GM19238 (cell line): ENCODE data around the gene FUT8.

ENCODE experiments used
- DNase-seq: peaks from one replicate; pipeline ENCODE4 v3.0.0; 2011; ENCODE audit warnings: low spot score; ENCODE audit not compliant: insufficient read length

The FUT8 gene

DNA sequence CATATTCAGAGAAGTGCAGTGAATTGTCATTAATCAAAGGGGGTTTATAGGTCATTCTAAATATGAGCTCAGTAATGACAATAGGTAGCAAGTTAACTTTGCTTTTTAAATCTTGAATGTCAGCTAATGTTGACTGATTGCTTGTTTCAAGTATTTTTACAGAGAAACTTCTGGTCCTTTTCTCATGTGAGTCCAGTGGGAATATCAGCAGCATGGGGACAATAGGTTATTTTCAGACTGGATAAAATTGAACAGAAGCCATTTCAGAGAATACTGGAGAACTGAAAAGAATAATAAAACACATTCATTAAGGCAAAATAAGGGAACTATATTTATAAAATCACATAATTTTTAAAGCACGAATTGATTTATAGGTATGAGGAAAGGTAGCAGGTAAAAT, 78.7 kb downstream of the FUT8 start:
- no peak for DNase-seq

DNA sequence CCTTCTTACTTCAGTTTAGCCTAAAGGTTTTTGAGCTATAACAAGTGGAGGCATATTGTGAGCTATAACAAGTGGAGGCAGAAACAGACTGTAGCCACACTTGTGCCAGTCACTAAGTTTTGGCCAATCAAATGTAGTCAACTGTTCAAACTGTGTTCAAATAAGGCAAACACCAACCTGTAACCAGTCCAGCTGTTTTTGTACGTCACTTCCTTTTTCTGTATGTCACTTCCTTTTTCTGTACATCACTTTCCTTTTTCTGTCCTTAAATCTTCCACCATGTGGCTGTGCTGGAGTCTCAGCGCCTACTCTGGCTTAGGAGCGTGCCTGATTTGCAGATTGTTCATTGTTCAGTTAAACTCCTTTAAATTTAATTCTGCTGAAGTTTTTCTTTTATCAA, 79.7 kb downstream of the FUT8 start:
- no peak for DNase-seq

DNA sequence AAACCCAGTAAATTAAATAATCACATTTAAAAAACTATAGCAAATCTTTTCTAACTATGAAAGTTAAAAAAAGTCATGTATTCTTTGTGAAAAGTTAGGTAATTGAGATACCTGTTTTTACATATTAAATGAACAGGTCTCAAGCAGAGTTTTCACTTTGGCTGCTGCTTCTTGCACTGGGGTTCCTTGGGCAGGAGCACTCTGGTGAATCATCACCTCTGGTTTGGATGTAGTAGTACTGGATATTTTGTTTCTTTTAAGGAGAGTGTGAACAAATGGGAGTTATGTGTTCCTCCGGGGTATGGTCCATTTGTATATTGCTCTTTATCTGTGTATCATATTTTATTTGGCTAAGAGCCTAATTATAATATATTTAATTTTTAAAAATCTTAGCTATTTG, 82.7 kb downstream of the FUT8 start:
- no peak for DNase-seq

DNA sequence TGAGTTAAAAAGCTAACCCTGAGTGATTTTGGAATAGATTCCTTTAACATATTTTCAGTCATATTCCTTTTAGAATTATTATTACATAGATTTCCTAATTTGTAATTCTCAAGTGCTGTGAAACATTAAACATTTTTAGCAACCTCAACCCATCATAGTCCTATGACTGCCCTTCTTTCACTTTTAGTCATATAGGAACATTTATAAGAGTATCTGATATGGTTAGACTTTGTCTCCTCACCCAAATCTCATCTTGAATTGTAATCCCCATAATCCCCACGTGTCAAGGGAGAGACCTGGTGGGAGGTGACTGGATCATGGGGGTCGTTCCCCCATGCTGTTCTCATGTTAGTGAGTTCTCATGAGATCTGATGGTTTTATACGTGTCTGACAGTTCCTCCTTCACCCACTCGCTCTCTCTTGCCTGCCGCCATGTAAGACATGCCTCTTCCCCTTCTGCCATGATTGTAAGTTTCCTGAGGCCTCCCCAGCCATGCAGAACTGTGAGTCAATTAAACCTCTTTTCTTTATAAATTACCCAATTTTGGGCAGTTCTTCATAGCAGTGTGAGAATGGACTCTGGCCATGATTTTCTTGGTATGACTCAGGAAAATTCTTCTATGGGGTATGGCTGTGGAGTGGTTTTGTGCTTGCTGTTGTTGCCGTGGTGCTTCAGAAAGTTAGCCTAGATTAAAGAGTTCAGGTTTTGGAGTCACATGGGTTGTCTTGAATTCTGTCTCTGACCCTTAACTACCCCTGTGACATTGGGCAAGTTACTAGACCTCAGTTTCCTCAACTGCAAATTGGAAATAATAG, 83.9 kb downstream of the FUT8 start:
- DNase-seq, result no peak

DNA sequence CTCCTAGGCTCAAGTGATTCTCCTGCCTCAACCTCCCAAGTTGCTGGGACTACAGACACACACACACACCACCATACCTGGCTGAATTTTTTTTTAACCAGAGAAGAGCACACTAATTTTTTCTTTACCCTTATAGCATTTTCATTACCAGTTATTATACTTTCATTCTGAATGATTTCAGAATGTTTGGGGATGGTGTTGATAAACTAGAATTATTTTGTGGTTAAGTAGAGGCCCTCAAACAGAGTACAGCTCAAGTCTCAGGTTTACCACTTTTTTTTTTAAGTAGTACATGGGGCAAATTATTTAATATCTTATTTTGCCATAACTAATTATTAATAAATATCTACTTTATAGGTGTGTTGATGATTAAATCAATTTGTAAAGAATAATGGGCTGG, 86.6 kb downstream of the FUT8 start:
- DNase-seq, result no peak

DNA sequence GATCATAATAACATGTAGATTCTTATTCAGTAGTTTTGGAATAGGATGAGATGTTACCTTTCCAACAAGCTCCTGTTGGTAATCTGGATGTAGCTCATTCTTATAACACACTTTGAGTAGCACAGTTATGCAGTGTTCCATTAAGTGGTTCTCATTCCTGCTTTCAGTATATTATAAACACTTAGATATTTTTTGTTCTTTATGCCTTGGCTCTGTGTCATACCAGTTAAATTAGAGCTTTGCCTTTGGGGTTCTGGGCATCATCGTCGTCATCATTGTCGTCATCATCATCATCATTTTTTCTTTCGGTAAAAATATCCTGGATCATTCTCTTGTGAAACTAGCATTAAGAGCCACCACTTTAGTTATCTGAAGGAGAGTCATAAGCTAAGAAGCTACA, 87.5 kb downstream of the FUT8 start:
- DNase-seq, result no peak

DNA sequence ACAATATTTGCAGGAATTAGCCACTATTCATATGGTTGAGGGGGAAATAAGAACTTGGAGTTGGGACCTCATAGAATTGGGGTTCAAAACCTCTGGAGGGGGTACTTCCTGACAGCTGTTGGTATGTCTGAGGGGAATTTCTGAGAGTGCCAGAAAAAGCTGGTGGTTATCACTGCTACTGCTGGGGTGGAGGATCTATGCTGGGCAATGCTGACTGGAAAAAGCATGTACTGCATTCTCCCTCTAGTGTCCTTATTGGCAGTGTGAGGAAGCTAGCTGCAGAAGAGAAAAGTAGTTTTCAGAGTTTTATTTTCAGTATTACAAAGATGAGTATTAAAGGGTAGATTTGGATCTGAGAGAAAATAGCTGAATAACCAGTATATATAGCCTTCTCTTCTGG, 88.8 kb downstream of the FUT8 start:
- DNase-seq, result no peak

DNA sequence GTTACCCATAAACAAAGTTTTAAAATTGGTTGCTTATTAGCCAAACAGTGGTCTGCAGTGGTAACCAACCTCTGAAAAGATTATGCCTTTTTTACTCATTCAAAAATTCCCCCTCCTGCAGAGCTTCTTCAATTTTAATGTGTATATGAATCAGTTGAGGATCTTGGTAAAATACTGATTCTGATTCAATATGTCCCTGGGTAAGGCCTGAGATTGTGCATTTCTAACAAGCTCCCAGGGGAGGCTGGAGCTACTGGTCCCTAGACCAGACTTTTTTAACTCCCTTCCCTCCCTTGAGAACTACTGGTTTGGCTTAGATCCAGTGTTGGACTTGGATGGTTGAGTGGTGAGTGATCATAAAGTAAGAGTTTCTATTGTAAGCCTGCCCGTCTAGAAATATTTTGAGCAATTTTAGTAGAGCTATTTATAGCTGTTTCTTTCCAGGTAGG, 90.2 kb downstream of the FUT8 start:
- no peak for DNase-seq

DNA sequence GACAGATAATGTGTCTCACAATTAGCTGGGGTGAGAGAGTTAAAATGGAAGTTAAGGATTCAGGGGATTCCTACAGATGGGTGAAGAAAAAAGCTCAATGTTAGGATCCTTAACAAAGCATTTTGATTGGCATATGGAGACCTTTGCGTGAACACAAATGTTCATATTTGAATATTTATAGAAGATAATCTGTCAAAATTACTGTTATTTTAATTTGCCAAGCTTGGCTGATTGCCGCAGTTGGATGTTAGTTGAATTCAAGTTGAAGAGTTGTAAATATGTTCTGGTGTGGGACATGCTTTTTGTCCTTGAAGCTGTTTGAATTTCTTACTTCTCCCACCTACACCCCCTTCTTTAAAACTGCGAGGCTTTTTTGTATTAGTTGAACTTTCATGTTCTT, 91.2 kb downstream of the FUT8 start:
- DNase-seq, result no peak

DNA sequence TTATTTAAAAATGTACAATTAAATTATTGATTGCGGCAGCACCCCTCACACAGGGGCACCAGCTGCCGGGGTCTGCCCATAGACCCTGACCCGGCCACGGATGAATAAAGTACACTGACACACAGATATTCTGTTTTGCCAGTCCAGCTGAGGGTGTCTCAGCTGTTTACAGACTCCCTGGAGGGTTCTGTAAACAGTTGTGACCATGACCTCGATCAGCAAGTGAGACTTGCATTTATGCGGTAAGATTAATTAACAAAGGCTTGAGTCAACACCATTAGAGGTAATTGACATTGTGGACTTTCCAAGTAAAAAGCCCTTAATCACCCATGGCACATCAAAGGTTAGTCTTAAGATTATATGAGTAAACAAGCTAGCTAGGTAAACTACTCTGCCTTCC, 94.3 kb downstream of the FUT8 start:
- no peak for DNase-seq

DNA sequence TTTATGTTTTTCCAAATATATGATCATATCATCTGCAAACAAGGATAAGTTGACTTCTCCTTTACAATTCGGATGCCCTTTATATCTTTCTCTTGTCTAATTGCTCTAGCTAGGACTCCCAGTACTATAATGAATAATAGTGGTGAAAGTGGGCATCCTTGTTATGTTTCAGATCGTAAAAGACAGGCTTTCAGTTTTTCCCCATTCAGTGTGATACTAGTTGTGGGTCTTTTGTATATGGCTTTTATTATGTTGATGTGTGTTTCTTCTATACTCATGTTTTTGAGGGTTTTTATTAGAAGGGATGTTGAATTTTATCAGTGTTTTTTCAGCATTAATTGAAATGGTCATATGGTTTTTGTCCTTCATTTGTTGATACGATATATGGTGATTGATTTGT, 97.3 kb downstream of the FUT8 start:
- no peak for DNase-seq

DNA sequence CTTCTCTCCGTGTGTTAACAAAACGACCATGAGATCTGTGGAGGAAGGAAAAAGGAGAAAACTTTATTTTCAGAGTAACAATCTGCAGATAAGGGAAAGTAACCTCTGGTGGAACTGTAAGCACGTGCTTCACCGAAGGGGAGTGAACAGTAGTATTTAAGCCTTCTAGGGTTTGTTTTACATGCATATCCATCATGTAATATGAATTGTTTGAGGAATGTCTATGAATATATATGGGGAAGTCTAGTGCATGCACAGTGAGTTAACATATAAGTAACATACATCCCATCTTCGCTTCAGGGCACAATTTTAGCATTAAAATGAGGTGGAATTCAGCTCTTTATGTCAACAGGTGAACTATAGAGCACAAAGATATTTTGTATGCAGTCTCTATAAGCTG, 101.1 kb downstream of the FUT8 start:
- DNase-seq, result no peak

DNA sequence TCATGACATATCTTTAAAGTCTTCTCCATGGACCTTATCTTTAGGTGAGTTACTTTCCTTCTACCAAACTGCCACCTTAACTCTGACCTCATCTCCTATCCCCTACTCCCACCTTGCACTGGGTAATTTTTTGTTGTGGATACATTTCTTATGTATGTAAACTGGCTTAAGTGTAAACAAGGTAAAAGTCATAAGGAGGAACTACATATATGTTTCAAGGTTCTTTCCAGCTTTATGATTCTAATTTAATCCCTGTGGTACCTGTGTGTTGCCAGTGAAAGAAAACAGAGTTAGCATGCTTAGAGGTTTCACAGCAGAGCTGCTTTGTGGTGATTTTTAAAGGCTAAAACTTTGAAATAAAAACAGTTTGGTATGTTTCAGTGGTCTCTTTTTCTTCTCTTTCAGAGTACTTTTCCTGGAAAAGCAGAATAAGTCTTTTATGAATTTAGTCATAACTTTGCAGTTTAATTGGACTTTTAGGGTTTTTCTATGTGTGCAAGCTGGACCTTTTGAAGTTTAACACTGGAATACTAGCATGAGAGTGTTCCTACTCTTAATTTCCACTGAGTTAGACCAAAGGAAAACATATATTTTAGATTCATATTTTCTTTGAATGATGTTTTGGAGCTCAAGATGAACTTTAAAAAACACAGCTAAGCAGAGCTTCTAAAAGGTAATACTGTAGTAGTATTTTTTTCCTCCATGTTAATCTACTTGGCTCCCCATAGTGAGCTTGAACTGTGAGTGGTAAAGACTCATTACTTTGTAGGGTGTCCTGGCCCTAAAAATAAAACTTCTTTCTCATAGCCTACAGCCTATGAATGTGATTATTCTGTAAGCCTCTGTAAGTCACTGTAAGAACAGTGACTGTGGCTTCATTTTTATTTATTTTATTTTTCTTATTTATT, 105.4 kb downstream of the FUT8 start:
- no peak for DNase-seq

DNA sequence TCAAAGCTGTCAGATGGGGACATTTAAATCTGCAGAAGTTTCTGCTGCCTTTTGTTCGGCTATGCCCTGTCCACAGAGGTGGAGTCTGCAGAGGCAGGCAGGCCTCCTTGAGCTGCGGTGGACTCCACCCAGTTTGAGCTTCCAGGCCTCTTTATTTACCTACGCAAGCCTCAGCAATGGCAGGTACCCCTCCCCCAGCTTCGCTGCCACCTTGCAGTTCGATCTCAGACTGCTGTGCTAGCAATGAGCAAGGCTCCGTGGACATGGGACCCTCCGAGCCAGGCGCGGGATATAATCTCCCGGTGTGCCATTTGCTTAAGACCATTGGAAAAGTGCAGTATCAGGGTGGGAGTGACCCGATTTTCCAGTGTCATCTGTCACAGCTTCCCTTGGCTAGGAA, 115.5 kb downstream of the FUT8 start:
- DNase-seq, result no peak

DNA sequence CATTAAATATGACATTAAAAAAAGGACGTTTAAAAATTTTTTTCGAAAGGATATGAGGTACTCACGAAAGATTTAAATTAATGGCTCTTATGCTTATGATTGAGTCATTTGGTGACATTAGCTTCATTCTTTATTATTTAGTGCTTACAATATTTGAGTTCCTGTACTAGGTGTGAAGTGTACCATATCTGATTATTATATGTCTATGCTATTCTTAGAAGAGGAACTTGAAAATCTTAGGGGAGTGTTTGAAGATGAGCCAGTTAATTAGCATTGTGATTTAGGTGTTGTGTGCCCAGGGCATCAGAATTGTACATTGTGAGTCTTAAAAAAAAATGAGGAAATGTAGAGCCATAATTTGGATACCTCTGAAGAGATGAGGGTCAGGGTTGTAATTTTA, 118.6 kb downstream of the FUT8 start:
- DNase-seq, result no peak

DNA sequence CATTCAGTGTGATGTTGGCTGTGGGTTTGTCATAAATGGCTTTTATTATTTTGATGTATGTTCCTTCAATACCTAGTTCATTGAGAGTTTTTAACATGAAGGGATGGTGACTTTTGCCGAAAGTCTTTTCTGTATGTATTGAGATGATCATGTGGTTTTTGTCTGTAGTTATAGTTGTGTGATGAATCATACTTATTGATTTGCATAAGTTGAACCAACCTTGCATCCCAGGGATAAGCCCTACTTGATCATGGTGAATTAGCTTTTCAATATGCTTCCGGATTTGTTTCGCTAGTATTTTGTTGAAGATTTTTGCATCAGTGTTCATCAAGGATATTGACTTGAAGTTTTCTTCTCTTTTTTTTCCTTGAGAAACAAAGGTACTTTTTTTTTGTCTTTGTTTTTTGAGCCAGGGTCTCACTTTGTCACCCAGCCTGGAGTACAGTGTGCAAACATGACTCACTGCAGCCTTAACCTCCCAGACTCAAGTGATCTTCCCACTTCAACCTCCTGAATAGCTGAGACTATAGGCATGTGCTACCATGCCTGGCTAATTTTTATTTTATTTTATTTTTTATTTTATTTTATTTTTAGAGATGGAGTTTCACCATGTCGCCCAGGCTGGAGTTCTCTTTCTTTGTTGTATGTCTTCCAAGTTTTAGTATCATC, 121.3 kb downstream of the FUT8 start:
- DNase-seq, result no peak

DNA sequence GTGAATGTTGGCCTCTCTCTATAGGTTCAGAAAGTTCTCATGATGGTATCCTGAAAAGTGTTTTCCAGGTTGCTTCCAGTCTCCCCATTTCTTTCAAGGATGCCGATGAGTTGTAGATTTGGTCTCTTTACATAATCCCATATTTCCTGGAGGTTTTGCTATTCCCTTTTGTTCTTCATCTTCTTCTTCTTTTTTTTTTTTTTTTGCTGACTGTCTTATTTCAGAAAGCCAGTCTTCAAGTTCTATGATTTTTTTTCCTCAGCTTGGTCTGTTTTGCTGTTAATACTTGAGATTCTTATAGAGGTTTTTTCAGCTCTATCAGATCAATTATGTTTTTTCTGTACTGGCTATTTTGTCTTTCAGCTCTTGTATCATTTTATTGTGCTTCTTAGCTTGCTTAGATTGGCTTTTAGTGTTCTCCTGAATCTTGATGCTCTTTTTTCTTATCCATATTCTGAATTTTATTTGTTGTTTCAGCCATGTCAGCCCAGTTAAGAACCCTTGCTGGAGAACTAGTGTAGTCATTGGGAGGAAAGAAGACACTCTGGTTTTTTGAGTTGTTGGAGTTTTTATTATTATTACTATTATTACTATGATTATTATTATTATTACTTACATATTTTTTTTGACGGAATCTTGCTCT, 124.4 kb downstream of the FUT8 start:
- DNase-seq, result no peak

DNA sequence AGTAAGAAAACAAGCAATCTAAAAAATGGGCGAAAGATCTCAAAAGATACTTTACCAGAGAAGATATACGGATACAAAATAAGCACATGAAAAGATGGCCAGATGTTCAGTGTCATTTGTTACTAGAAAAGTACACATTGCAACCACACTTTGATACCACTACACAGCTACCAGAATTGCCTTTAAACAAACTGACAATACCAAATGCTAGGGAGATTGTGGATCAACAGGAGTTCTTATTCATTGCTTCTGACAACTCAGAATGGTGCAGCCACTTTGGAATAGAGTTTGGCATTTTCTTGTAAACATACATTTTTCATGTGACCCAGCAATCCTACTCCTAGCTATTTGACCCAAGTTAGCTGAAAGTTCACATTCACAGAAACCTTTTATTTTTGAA, 136.3 kb downstream of the FUT8 start:
- no peak for DNase-seq

DNA sequence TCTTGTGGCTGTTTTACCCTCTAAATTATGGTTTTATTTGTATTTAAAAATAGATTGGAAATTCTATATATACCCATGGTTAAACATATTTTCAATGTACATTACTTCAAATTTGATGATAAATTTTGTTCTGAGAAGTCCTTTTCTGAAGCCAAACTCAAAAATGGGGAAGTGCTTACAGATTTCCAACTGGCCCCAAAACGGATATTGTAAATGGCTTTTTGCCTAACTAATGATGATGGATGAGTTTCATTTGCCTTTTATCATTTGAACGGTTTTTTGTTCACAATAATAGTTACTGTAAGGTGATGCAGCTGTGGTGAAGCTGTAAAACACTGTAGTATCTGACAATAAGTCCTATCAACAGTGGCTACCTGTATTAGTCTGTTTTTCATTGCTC, 136.9 kb downstream of the FUT8 start:
- DNase-seq, result no peak

DNA sequence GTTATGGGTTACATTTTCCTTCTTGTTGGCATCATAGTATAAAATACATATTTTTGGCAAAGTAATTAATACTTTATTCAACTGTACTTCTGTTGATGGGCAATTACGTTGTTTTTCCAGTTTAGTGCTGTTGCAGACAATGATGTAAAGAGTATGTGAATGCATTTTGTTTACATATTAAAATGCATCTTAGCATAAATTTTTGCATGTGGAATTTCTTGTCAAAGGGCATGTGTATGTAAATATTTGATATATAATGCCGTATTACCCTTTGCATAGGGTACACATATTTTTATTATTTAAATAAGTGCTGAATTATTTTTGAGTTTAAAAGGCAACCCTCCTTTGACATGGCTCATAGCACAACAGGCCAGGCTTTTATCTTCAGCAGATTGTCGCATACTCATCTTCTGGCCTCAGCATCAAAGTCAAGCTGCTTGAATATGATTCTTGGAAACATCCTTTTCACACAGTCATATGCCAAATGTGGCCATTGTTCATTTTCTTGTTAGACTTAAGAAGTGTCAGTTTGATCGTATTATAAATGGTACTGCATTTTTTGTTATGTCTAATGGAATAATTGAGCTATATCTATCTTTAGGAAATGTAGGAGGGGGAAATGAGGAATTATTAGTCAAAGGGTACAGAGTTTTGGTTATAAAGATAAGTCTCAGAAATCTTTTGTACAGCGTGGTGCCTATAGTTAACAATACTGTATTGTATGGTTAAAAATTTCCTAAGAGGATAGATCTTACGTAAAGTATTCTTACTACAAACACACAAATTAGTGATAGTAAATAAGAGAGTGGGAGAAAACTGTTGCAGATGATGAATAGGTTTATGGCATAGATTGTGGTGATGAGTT, 138.5 kb downstream of the FUT8 start:
- DNase-seq, result no peak

DNA sequence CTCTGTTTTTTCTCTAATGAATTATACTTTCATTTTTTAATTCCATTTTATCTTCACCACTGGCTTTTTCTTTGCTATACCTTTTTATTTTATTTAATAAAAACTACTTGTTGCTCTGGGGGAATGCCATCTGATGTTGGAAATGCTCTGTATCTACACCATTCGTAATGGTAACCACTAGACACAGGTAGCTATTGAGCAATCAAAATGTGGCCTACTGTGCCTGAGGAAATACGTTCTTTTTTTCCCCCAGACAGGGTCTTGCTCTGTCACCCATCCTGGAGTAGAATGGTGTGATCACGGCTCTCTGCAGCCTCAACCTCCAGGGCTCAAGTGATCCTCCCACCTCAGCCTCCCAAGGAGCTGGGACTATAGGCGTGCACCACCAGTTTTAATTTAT, 140.2 kb downstream of the FUT8 start:
- no peak for DNase-seq
